GM18867 (cell line): ENCODE data around the gene HEATR3.

Source experiments
- ATAC-seq: cut with Tn5 transposase; IDR thresholded peaks from one replicate; pipeline ENCODE4 v1.9.1; 2021; ENCODE audit warnings: mild to moderate bottlenecking, moderate library complexity; ENCODE audit not compliant: unreplicated experiment

HEATR3 gene

DNA sequence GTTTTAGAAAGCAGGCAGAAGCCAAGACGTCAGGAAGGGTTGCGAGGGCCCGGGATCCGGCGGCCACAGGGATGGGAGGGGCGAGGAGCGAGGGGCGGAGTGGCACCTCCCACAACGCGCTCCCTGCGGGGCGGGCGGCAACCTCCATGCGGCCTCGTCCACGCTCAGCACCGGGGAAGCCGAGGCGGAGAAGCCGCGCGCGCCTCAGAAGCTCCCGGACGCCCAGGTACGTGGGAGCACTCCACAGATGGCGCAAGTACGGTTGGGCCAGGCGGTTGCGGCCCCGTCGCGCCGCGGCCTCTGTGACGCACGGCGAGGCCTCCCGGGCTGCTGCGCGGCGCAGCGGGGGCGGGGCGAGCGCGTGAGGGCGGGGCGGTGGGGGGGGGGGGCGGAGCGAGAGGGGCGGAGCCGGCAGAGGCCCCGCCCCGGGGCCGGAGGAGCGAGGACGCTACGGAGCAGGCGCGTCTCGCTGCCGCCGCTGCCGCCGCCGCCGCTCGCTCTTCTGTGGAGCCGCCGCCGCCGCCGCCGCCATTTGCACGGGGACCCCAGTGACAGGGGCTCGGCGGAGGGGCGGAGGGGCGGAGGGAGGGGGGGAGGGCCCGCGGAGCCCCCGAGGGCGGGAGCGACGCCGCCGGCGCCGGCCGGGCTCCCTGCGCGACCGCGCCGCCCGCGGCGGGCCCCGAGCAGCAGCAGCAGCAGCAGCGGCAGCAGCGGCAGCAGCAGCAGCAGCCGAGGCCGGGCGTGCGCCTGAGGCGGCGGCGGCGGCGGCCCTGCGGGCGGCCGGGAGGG lies 87.2 kb downstream of the HEATR3 start, which contains the start of gene TENT4B:
Gene TENT4B, plus strand, starts transcription at position 500 of the 789 bp plus-strand sequence. CDS start 316 bp downstream, outside the sequence.
- peak; percentile 81 for ATAC-seq

DNA sequence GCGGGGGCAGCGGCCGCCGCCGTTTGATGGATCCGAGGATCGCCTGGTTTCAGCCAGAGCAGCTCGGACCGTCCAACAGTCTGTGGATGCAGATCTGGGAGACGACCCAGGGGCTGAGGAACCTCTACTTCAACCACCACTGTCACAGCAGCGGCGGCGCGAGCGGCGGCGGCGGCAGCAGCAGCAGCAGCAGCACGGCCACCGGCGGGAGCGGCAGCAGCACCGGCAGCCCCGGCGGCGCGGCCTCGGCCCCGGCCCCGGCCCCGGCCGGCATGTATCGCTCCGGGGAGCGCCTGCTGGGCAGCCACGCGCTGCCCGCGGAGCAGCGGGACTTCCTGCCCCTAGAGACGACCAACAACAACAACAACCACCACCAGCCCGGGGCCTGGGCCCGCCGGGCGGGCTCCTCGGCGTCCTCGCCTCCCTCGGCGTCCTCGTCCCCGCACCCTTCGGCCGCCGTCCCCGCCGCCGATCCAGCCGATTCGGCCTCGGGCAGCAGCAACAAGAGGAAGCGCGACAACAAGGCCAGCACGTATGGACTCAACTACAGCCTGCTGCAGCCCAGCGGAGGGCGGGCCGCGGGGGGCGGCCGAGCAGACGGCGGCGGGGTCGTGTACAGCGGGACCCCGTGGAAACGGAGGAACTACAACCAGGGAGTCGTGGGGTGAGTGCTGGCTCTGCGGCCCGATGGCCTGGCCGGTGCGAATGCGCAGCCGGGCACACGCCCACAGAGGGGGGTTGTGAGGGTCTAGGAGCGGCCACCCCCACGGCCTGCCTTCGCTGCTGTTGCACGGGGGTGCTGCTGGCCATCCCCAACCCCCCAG lies 88.0 kb downstream of the HEATR3 start:
- ATAC-seq = peak; percentile 19

DNA sequence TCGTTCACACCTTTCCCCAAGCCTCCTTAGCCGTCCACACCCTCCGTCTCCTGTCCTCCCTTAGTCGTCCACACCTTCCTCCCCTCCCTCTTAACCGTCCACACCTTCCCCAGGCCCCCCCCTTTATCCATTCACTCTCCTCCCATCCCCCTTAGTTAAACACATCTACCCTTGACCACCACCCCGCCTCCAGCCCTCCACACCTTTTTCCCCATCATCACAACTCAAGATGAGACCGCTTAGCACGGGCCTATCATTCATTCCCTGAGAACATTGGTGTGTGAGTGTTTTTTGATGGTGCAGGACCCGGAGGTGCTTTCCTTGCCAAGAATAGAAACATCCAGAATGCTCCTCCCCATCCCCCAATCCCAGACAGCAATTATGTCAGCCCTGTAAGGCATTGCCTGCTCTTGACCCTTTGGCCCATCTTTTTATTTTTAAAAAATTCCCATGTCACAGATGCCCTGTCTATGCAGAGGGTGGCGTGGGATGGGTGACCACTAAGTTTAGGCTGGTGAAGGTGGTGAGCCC lies 88.7 kb downstream of the HEATR3 start:
- no peak for ATAC-seq

DNA sequence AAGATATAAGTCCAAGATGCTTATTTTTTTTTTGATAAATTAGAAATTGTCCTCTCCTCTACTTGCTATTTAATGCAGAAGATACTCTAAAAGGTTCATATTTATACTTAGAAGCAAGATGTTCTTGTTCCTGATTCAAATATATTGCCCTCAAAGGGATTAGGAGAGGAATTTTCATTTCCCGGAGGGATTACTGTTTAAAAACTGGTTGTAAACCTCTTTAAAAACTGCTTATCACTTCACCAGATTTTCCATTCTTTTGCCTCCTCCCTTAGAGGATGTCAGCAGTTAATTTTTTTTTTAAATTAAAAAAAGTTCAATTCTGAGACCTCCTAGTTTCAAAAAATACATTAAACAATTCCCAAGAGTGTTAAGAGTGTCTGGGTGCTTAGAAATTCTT lies 90.2 kb downstream of the HEATR3 start:
- no peak for ATAC-seq
